Smooth muscle cell (in vitro differentiated cells): Measurements from ENCODE around the gene KRT37. TPM values are rescaled to one million over a fixed set of nuclear protein-coding genes. Genes with fewer than 3 reads are reported as not detected.

ENCODE experiments used
- DNase-seq: peaks from one replicate; lab custom pipeline; 2025; ENCODE audit not compliant: unreplicated experiment; lab: John Stamatoyannopoulos, UW
- H2AFZ ChIP-seq: fragments of 200-600 bp; sonication (generic); 2 replicates; pipeline ENCODE4 v1.6.0; 2016; ENCODE audit warnings: antibody characterized with exemption, low read depth, mild to moderate bottlenecking
- H3F3A ChIP-seq: fragments of 200-600 bp; sonication (generic); 2 replicates; pipeline ENCODE4 v1.6.0; 2017; ENCODE audit warnings: antibody characterized with exemption, low read depth
- H3K27ac ChIP-seq: fragments of 200-600 bp; sonication (generic); 2 replicates; pipeline ENCODE4 v1.5.1; 2016; ENCODE audit warnings: low read depth, mild to moderate bottlenecking
- H3K27me3 ChIP-seq: fragments of 200-600 bp; sonication (generic); 2 replicates; pipeline ENCODE4 v1.6.1; 2016; ENCODE audit warnings: low read depth, mild to moderate bottlenecking
- H3K36me3 ChIP-seq: fragments of 200-600 bp; sonication (generic); 2 replicates; pipeline ENCODE4 v1.5.1; 2016; ENCODE audit warnings: low read depth
- H3K4me1 ChIP-seq: fragments of 200-600 bp; sonication (generic); 2 replicates; pipeline ENCODE4 v1.5.1; 2016; ENCODE audit warnings: low read depth
- H3K4me2 ChIP-seq: fragments of 200-600 bp; sonication (generic); 2 replicates; pipeline ENCODE4 v1.6.0; 2016; ENCODE audit warnings: mild to moderate bottlenecking
- H3K4me3 ChIP-seq: fragments of 200-600 bp; sonication (generic); 2 replicates; pipeline ENCODE4 v1.5.1; 2016; ENCODE audit warnings: mild to moderate bottlenecking
- H3K79me2 ChIP-seq: fragments of 200-600 bp; sonication (generic); 2 replicates; pipeline ENCODE4 v1.6.0; 2016; ENCODE audit warnings: low read depth, mild to moderate bottlenecking
- H3K9ac ChIP-seq: fragments of 200-600 bp; sonication (generic); 2 replicates; pipeline ENCODE4 v1.6.0; 2016; ENCODE audit warnings: low read depth
- H3K9me3 ChIP-seq: fragments of 200-600 bp; sonication (generic); replicated peaks from 2 replicates; pipeline ENCODE4 v1.5.1; 2016; ENCODE audit warnings: low read depth
- H4K20me1 ChIP-seq: fragments of 200-600 bp; sonication (generic); 2 replicates; pipeline ENCODE4 v1.6.0; 2016; ENCODE audit warnings: low read depth
- WGBS: methylation state at CpG from one replicate; pipeline ENCODE4 v1.1.7; 2016; ENCODE audit warnings: low lambda C conversion rate; 5-methylcytosine and 5-hydroxymethylcytosine counted together
- polyA plus RNA-seq: library from polyadenylated mRNA; unstranded; fragments of >200 nt; fragmentation: Nextera tagmentation; extraction: Ambion mirVana; gene quantifications from 2 replicates; pipeline ENCODE4 v1.2.1, GENCODE V29; 2016
- total RNA-seq: library from RNA; depleted of rRNA; stranded (reverse); fragments of >200 nt; gene quantifications from 2 replicates; pipeline ENCODE4 v1.2.3, GENCODE V29; 2014
- TF ChIP-seq, protein P1 (sequence below): fragments of 200-600 bp; sonication (generic); IDR thresholded peaks from 2 replicates; pipeline ENCODE4 v1.5.1; 2017; ENCODE audit warnings: borderline replicate concordance, mild to moderate bottlenecking, antibody characterized with exemption; ENCODE audit not compliant: insufficient read depth, poor library complexity, severe bottlenecking

Gene KRT37
- total and polyA plus RNA-seq, 2 experiments from 2014 or later: 0.40 TPM; not detected in 1

DNA sequence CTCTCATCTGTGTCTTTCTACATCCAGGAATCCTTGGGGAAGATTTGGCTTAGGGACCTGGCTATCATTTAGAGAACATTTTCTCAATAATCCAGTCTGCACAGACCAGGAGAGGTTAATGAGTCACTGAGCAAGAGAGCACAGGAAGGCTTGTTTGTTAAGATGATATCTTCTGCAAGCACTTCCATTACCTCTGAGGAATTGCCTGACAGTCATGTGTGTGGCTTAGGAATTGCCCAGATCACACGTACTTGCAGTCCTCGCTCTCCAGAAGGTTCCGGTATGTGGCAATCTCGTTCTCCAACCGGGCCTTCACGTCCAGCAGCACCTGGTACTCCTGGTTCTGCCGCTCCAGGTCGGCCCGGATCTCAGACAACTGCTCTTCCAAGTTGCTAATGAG, 3.3 kb downstream of the KRT37 start:
- H3K9ac ChIP-seq: no peak overlapping the region
- no peaks in the 10 kb centered on the region for H3K27me3 ChIP-seq
- peak overlapping the region; percentile 29 for H3K4me2 ChIP-seq
- TF ChIP-seq, protein P1, sequence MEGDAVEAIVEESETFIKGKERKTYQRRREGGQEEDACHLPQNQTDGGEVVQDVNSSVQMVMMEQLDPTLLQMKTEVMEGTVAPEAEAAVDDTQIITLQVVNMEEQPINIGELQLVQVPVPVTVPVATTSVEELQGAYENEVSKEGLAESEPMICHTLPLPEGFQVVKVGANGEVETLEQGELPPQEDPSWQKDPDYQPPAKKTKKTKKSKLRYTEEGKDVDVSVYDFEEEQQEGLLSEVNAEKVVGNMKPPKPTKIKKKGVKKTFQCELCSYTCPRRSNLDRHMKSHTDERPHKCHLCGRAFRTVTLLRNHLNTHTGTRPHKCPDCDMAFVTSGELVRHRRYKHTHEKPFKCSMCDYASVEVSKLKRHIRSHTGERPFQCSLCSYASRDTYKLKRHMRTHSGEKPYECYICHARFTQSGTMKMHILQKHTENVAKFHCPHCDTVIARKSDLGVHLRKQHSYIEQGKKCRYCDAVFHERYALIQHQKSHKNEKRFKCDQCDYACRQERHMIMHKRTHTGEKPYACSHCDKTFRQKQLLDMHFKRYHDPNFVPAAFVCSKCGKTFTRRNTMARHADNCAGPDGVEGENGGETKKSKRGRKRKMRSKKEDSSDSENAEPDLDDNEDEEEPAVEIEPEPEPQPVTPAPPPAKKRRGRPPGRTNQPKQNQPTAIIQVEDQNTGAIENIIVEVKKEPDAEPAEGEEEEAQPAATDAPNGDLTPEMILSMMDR: no peak
- no peaks in the 10 kb centered on the region for H3K79me2 ChIP-seq
- H3F3A ChIP-seq: no peaks in the 10 kb centered on the region
- no peak overlapping the region for H2AFZ ChIP-seq
- H3K4me3 ChIP-seq: no peak overlapping the region
- H3K36me3 ChIP-seq: no peaks in the 10 kb centered on the region
- peak overlapping the region; percentile 26 for H3K27ac ChIP-seq
- DNase-seq: no peak
- no peaks in the 10 kb centered on the region for H3K9me3 ChIP-seq
- 63% methylated on average over 9 of the region's 9 CpGs for WGBS
- H3K4me1 ChIP-seq: no peaks in the 10 kb centered on the region
- H4K20me1 ChIP-seq: no peaks in the 10 kb centered on the region

DNA sequence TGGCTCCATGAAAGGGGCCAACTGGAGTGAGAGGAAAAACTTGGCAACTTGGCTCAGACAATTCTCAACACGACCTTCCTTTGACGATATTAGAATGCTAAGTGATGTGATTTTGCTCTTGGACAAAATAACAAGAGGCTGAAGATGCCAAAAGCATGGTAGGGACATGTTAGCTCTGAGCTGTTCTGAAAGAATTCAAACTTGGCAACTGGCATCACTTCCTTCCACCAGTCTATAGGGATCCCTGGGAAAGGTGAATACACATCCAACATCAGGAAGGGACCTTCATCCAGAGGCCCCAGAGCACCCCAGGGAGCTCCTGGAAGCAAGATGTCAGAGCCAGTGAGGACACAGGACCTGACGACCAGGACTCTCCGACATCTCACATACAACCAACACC, 4.3 kb downstream of the KRT37 start:
- no peaks in the 10 kb centered on the region for H4K20me1 ChIP-seq
- no peak overlapping the region for H3K9ac ChIP-seq
- no peaks in the 10 kb centered on the region for H3K27me3 ChIP-seq
- H3K27ac ChIP-seq: no peak overlapping the region
- no peak overlapping the region for H2AFZ ChIP-seq
- H3K4me1 ChIP-seq: no peaks in the 10 kb centered on the region
- no peaks in the 10 kb centered on the region for H3K9me3 ChIP-seq
- H3K4me2 ChIP-seq: no peak overlapping the region
- H3K36me3 ChIP-seq: no peaks in the 10 kb centered on the region
- TF ChIP-seq, protein P1: no peak
- 87% methylated on average over 4 of the region's 4 CpGs for WGBS
- H3K79me2 ChIP-seq: no peaks in the 10 kb centered on the region
- H3F3A ChIP-seq: no peaks in the 10 kb centered on the region
- no peak overlapping the region for H3K4me3 ChIP-seq
- no peak for DNase-seq

DNA sequence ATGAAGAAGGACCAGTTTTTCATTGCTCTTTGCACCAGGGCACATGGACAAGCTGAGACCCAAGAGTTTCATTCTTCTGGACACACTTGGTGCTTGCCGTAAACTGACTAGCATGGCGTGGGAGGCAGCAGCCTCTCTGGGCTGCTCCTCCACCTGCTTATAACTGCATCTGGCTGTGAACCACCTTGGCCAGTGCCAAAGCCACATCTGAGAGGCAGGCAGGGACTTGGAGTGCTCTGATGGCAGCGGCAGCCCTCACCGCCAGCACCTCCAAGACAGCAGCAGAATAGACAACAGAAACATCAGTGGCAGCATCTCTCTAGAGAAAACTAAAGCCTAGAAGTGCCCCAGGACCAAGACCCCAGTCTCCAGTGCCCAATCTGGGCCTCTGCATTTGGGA, 4.7 kb downstream of the KRT37 start:
- Histone ChIP-seq H3K79me2 (no peaks in the 10 kb centered on the region), H3F3A (no peaks in the 10 kb centered on the region), H3K27ac (no peak overlapping the region), H3K4me1 (no peaks in the 10 kb centered on the region), H2AFZ (no peak overlapping the region), H4K20me1 (no peaks in the 10 kb centered on the region), H3K27me3 (no peaks in the 10 kb centered on the region), H3K9me3 (no peaks in the 10 kb centered on the region), H3K36me3 (no peaks in the 10 kb centered on the region), H3K4me2 (no peak overlapping the region), H3K9ac (no peak overlapping the region), H3K4me3 (no peak overlapping the region)
- TF ChIP-seq, protein P1: no peak
- DNase-seq: no peak
- WGBS: 98% methylated on average over 4 of the region's 4 CpGs

DNA sequence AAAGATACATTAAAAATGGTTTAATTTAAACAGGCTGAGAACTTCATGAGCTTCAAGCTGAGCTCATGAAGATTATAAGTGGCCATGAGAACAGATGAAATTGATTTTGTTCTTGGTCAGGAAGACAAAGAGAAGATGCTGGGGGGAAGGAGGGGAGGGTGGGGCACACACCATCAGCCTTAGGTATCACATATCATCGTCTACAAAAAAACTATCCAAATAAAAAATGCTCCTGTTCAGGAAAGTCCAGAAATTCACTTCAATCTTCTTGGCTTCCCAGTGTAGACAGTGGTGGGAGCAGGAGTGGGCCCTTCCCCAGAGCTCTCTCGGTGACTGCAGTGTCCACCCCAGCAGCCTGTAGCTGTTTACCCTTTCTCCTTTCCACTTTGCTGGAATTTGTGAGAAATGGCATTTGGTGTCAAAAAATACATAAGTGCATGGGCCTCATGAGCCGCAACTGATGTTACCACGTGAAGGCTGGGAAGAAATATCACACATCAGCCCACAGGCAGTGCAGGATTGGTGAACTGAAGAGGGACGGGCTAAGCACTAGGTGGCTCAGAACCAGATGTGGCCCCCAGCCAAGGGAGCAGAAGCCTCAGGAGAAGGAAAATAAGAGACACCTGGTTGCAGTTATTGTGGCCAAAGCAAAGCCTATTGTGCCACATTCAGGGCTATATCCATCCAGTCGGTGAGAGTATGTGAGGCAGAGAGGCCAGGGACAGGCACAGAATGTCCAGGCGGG, 6.1 kb downstream of the KRT37 start:
- Histone ChIP-seq H3K36me3 (no peaks in the 10 kb centered on the region), H3K79me2 (no peaks in the 10 kb centered on the region), H3K27me3 (no peaks in the 10 kb centered on the region), H3K9me3 (no peaks in the 10 kb centered on the region), H3K4me1 (no peaks in the 10 kb centered on the region), H3K4me3 (no peak overlapping the region), H3K27ac (peak overlapping the region; percentile 48), H3K4me2 (no peak overlapping the region), H4K20me1 (no peaks in the 10 kb centered on the region), H3K9ac (no peak overlapping the region), H2AFZ (no peak overlapping the region), H3F3A (no peaks in the 10 kb centered on the region)
- TF ChIP-seq, protein P1: no peak
- 93% methylated on average over 7 of the region's 7 CpGs for WGBS
- DNase-seq: no peak
